ENCODE results near the gene PARS2. TPM values are rescaled to one million over a fixed set of nuclear protein-coding genes. Genes with fewer than 3 reads are reported as not detected.

PARS2 gene
- polyA plus RNA-seq, 1 donor (not counting 4 experiments of a cell fraction or from before 2014, with no cell fraction given): 3.0 TPM

GRCh38 chr1:54798206-54798605 lies 33.9 kb upstream of the PARS2 start:
- Histone ChIP-seq H4K20me1 (ENCODE audit: control insufficient read depth, extremely low read depth, insufficient read depth, low read length) (no peaks in the 10 kb centered on the region), H3K79me2 (ENCODE audit: control insufficient read depth, insufficient read depth, low read length) (no peaks in the 10 kb centered on the region), H3K9me3 (ENCODE audit: control insufficient read depth, low read depth, low read length) (no peaks in the 10 kb centered on the region), H2AFZ (ENCODE audit: control insufficient read depth, low read length) (no peak overlapping the region), H3K27me3 (ENCODE audit: control insufficient read depth, extremely low read depth, insufficient read depth, low read length) (no peaks in the 10 kb centered on the region), H3K9ac (ENCODE audit: control insufficient read depth, extremely low read depth, insufficient read depth, low read length) (no peak overlapping the region), H3K27ac (ENCODE audit: control insufficient read depth, insufficient read depth, low read length) (no peak overlapping the region), H3K36me3 (ENCODE audit: control insufficient read depth in 2 of 2, extremely low read depth in 1 of 2, insufficient read depth in 2 of 2, low read length in 2 of 2) (no peaks in the 10 kb centered on the region), H3K9me1 (ENCODE audit: control insufficient read depth, extremely low read depth, insufficient read depth, low read length) (peaks cover 5% of the 10 kb centered on the region), H3K4me3 (ENCODE audit: control insufficient read depth in 2 of 3, extremely low read depth in 1 of 3, insufficient read depth in 2 of 3, low read depth in 1 of 3, low read length in 3 of 3) (no peak overlapping the region), H3K4me2 (ENCODE audit: control insufficient read depth, extremely low read depth, insufficient read depth, low read depth, low read length) (no peak overlapping the region), H3K4me1 (ENCODE audit: control insufficient read depth, extremely low read depth, insufficient read depth, low read length) (peaks cover 41% of the 10 kb centered on the region)
- dilution Hi-C loops (cut with MboI; ENCODE audit: extremely low pct_ligation_motif_present, low sequenced_read_pairs): no loop called here
- TF ChIP-seq CTCF (optimal IDR thresholded peaks at IDR 0.05 in 1 of 3, IDR thresholded peaks at IDR 0.05 in 1 of 3, conservative IDR thresholded peaks at IDR 0.05 in 1 of 3; ENCODE audit: extremely low read depth in 1 of 3, insufficient read depth in 2 of 3, low read length in 3 of 3) (no peak), EZH2 (IDR thresholded peaks at IDR 0.05; ENCODE audit: low read length) (no peak)
- FAIRE-seq (no peak), DNase-seq (ENCODE audit: low read depth, low spot score) (no peak)

GRCh38 chr1:54796902-54797301 lies 32.6 kb upstream of the PARS2 start:
- H3K4me1 ChIP-seq (ENCODE audit: control insufficient read depth, extremely low read depth, insufficient read depth, low read length): peaks cover 41% of the 10 kb centered on the region
- peaks cover 5% of the 10 kb centered on the region for H3K9me1 ChIP-seq (ENCODE audit: control insufficient read depth, extremely low read depth, insufficient read depth, low read length)
- H2AFZ ChIP-seq (ENCODE audit: control insufficient read depth, low read length): no peak overlapping the region
- no peak overlapping the region for H3K4me2 ChIP-seq (ENCODE audit: control insufficient read depth, extremely low read depth, insufficient read depth, low read depth, low read length)
- no peak overlapping the region for H3K4me3 ChIP-seq (ENCODE audit: control insufficient read depth in 2 of 3, extremely low read depth in 1 of 3, insufficient read depth in 2 of 3, low read depth in 1 of 3, low read length in 3 of 3)
- FAIRE-seq: no peak
- no peaks in the 10 kb centered on the region for H3K36me3 ChIP-seq (ENCODE audit: control insufficient read depth in 2 of 2, extremely low read depth in 1 of 2, insufficient read depth in 2 of 2, low read length in 2 of 2)
- no peaks in the 10 kb centered on the region for H3K9me3 ChIP-seq (ENCODE audit: control insufficient read depth, low read depth, low read length)
- no peaks in the 10 kb centered on the region for H3K79me2 ChIP-seq (ENCODE audit: control insufficient read depth, insufficient read depth, low read length)
- no peak overlapping the region for H3K9ac ChIP-seq (ENCODE audit: control insufficient read depth, extremely low read depth, insufficient read depth, low read length)
- no peak overlapping the region for H3K27ac ChIP-seq (ENCODE audit: control insufficient read depth, insufficient read depth, low read length)
- no peak for DNase-seq (ENCODE audit: low read depth, low spot score)
- no peaks in the 10 kb centered on the region for H4K20me1 ChIP-seq (ENCODE audit: control insufficient read depth, extremely low read depth, insufficient read depth, low read length)
- no peaks in the 10 kb centered on the region for H3K27me3 ChIP-seq (ENCODE audit: control insufficient read depth, extremely low read depth, insufficient read depth, low read length)
- dilution Hi-C loops (cut with MboI; ENCODE audit: extremely low pct_ligation_motif_present, low sequenced_read_pairs): no loop called here
- TF ChIP-seq EZH2 (IDR thresholded peaks at IDR 0.05; ENCODE audit: low read length) (no peak), CTCF (optimal IDR thresholded peaks at IDR 0.05 in 1 of 3, IDR thresholded peaks at IDR 0.05 in 1 of 3, conservative IDR thresholded peaks at IDR 0.05 in 1 of 3; ENCODE audit: extremely low read depth in 1 of 3, insufficient read depth in 2 of 3, low read length in 3 of 3) (no peak)
